OCI-LY7 (cell line): ENCODE data around the gene KIAA0930. TPM values are rescaled to one million over a fixed set of nuclear protein-coding genes. Genes with fewer than 3 reads are reported as not detected.

Source experiments
- BruUV-seq: library from RNA; stranded (reverse); fragments of 400-500 nt; replicated peaks from 2 replicates; lab custom pipeline; 2021; lab: Mats Ljungman, UMichigan
- CTCF ChIA-PET: fragments of 300-600 bp; sonication (Branson Sonifier 250); formaldehyde crosslinking; loops from one replicate; lab custom pipeline; 2022; ENCODE audit warnings: antibody characterized with exemption; ENCODE audit not compliant: unreplicated experiment; lab: Charles Lee
- POLR2A ChIA-PET: fragments of 300-600 bp; sonication (Branson Sonifier 250); formaldehyde crosslinking; loops from one replicate; lab custom pipeline; 2022; ENCODE audit warnings: antibody characterized with exemption; lab: Charles Lee
- DNase-seq: peaks from one replicate; pipeline ENCODE4 v3.0.0-alpha.2; 2015; ENCODE audit warnings: low spot score
- H2AFZ ChIP-seq: fragments of 200-600 bp; sonication (generic), shearing (Covaris generic); 2 replicates; pipeline ENCODE4 v1.6.1; 2014; ENCODE audit warnings: mild to moderate bottlenecking, antibody characterized with exemption, low read length, moderate library complexity
- H3K27ac ChIP-seq: fragments of 200-600 bp; sonication (generic); 2 replicates; pipeline ENCODE4 v1.5.1; 2014; ENCODE audit warnings: mixed run types, low read depth, mild to moderate bottlenecking, moderate library complexity, low read length, inconsistent platforms; ENCODE audit not compliant: poor library complexity, severe bottlenecking
- H3K36me3 ChIP-seq: fragments of 200-600 bp; sonication (generic); 2 replicates; pipeline ENCODE4 v1.6.1; 2014; ENCODE audit warnings: mild to moderate bottlenecking, antibody characterized with exemption, low read length, moderate library complexity, mixed read lengths; ENCODE audit not compliant: insufficient read depth
- H3K4me1 ChIP-seq: fragments of 200-600 bp; sonication (generic); 2 replicates; pipeline ENCODE4 v1.5.1; 2014; ENCODE audit warnings: mild to moderate bottlenecking, low read length; ENCODE audit not compliant: insufficient read depth, poor library complexity, severe bottlenecking
- H3K4me2 ChIP-seq: fragments of 200-600 bp; sonication (generic); 2 replicates; pipeline ENCODE4 v1.6.1; 2014; ENCODE audit warnings: mild to moderate bottlenecking, low read length
- H3K4me3 ChIP-seq: fragments of 200-600 bp; sonication (generic); 2 replicates; pipeline ENCODE4 v1.5.1; 2014; ENCODE audit warnings: mild to moderate bottlenecking, low read depth, low read length; ENCODE audit not compliant: poor library complexity, severe bottlenecking
- H3K79me2 ChIP-seq: fragments of 200-600 bp; sonication (generic); 2 replicates; pipeline ENCODE4 v1.6.1; 2016; ENCODE audit warnings: low read depth, mild to moderate bottlenecking, low read length, moderate library complexity, mixed read lengths; ENCODE audit not compliant: insufficient read depth
- H3K9me2 ChIP-seq: fragments of 200-600 bp; sonication (generic); 2 replicates; pipeline ENCODE4 v1.6.1; 2016; ENCODE audit warnings: mild to moderate bottlenecking, low read length, mixed read lengths; ENCODE audit not compliant: insufficient read depth
- H3K9me3 ChIP-seq: fragments of 200-600 bp; sonication (generic); 2 replicates; pipeline ENCODE4 v1.6.1; 2014; ENCODE audit warnings: mild to moderate bottlenecking, mixed run types, low read length, mixed read lengths
- H4K20me1 ChIP-seq: fragments of 200-600 bp; sonication (generic); 2 replicates; pipeline ENCODE4 v1.6.1; 2014; ENCODE audit warnings: mild to moderate bottlenecking, antibody characterized with exemption, low read length, moderate library complexity, mixed read lengths; ENCODE audit not compliant: insufficient read depth
- CTCF ChIP-seq: fragments of 200-600 bp; sonication (generic); conservative IDR thresholded peaks from 2 replicates; pipeline ENCODE4 v1.5.1; 2014; ENCODE audit warnings: mild to moderate bottlenecking, antibody characterized with exemption, low read length, moderate library complexity, mixed read lengths
- EZH2phosphoT487 ChIP-seq: fragments of 200-600 bp; sonication (generic); IDR thresholded peaks from 2 replicates; pipeline ENCODE4 v1.6.1; 2018; ENCODE audit warnings: low read depth, borderline replicate concordance, mild to moderate bottlenecking, mixed run types, antibody characterized with exemption, low read length, moderate library complexity, mixed read lengths
- intact Hi-C: fragments of 100-400 bp; cut with micrococcal nuclease; formaldehyde crosslinking; loops from one replicate; pipeline ENCODE4 v1.10.0; 2022; ENCODE audit not compliant: unreplicated experiment
- total RNA-seq, 2 experiments: library from RNA; depleted of rRNA in 1 of 2; stranded (reverse); fragments of >200 nt in 1 of 2; shearing (Covaris generic) in 1 of 2; gene quantifications; 2 replicates each; pipeline ENCODE4 v1.2.3, GENCODE V29; 2014 to 2022

Gene KIAA0930
- total RNA-seq, 2 experiments from 2014 or later: 80.7 to 93.9 TPM

DNA sequence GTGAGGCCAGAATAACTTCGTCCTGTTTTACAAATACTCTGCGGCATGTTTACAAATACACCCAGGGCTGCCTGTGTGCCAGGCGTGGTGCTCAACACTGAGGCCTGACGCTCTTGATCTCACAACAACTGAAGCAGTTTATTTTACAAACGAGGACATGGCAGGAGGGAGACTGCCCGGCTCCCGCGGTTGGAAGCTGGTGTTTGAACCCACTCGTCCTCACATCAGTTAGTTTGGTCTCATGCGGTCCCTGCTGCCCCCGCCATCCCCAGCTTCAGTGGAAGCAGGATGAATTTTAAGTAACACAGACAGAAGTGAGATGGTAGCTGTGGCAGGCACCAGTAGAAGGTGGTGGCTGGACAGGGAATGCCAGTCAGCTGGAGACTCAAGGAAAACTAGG lies 16.4 kb downstream of the KIAA0930 start:
- H3K4me1 ChIP-seq: peaks cover 40% of the 10 kb centered on the region

DNA sequence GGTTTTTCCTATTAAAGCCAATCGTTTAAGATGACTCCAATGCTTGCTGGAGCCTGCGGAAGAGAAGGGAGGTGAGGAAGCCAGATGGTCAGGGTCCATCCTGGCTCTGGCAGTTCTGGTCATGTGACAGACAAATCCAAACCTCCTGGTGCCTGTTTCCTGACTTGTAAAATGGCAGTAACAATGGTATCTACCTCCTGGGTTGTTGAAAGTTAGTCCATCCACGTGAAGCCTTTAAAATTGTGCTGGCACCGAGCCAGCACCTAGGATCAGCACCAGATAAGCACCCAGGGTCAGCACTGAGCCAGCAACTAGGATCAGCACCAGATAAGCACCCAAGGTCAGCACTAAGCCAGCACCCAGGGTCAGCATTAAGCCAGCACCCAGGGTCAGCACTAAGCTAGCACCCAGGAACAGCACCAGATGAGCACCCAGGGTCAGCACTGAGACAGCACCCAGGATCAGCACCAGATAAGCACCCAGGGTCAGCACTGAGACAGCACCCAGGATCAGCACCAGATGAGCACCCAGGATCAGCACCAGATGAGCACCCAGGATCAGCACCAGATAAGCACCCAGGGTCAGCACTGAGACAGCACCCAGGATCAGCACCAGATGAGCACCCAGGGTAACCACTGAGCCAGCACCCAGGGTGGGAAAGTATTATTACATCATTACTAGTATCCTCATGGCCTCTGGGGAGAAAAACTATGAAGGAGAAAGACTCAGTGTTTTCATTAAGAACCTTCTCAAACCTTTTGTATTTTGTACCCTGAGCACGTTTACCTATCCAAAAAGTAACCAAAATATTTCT lies 17.2 kb downstream of the KIAA0930 start:
- no peak for DNase-seq
- H3K27ac ChIP-seq: no peak overlapping the region
- ChIA-PET POLR2A (no interaction called here), CTCF (no interaction called here)
- no peak overlapping the region for H2AFZ ChIP-seq
- no peaks in the 10 kb centered on the region for H3K9me3 ChIP-seq
- intact Hi-C loops: no loop called here
- no peak for TF ChIP-seq CTCF
- no peak for TF ChIP-seq EZH2phosphoT487
- peak overlapping the region; percentile 16 for H3K4me2 ChIP-seq
- 0 out of 2 replicates have a peak, but pooled peaks cover 2% of the 10 kb centered on the region for H3K36me3 ChIP-seq
- no peaks in the 10 kb centered on the region for H4K20me1 ChIP-seq
- H3K9me2 ChIP-seq: no peaks in the 10 kb centered on the region
- peaks cover 57% of the 10 kb centered on the region for H3K79me2 ChIP-seq
- H3K4me3 ChIP-seq: no peak overlapping the region
- peaks cover 48% of the 10 kb centered on the region for H3K4me1 ChIP-seq
- no TSS peak for BruUV-seq

More for the DNA sequence above, 16.4 kb downstream of the KIAA0930 start:
- Histone ChIP-seq H3K36me3 (0 out of 2 replicates have a peak, but pooled peaks cover 2% of the 10 kb centered on the region), H4K20me1 (no peaks in the 10 kb centered on the region), H2AFZ (no peak overlapping the region), H3K27ac (no peak overlapping the region), H3K9me2 (no peaks in the 10 kb centered on the region), H3K79me2 (peaks cover 49% of the 10 kb centered on the region), H3K4me2 (no peak overlapping the region), H3K9me3 (no peaks in the 10 kb centered on the region), H3K4me3 (no peak overlapping the region)
- CTCF ChIA-PET: no interaction called here
- BruUV-seq: no TSS peak
- intact Hi-C loops: no loop called here
- POLR2A ChIA-PET: no interaction called here
- no peak for DNase-seq
- no peak for TF ChIP-seq CTCF
- no peak for TF ChIP-seq EZH2phosphoT487

DNA sequence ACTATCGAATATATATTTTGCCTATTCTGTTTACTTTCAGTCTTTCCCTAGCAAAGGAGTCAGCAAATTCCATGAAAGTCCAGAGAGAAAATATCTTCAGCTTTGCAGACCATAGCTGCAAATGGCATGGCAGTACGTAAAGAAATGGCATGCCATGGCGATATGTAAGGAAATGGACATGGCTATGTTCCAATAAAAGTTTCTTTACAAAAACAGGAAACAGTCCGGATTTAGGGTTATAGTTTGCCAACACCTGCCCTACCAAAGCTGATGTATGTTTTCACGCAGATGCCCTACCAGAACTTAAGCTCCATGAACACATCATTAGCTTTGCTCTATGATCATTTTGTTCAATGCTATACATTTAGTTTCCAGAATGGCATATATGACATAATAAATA lies 19.5 kb downstream of the KIAA0930 start:
- POLR2A ChIA-PET: interaction anchor here (0.8 kb wide), 1 partner anchor 9 kb away, joined by 3 read pairs; no protein-coding TSS in a partner anchor
- H3K9me3 ChIP-seq: no peaks in the 10 kb centered on the region
- no peak overlapping the region for H3K4me3 ChIP-seq
- peaks cover 75% of the 10 kb centered on the region for H3K79me2 ChIP-seq
- no TSS peak for BruUV-seq
- no peaks in the 10 kb centered on the region for H3K9me2 ChIP-seq
- TF ChIP-seq CTCF (no peak), EZH2phosphoT487 (no peak)
- peak overlapping the region; percentile 12 for H3K27ac ChIP-seq
- no peak for DNase-seq
- H3K4me1 ChIP-seq: peaks cover 50% of the 10 kb centered on the region
- H4K20me1 ChIP-seq: no peaks in the 10 kb centered on the region
- no peak overlapping the region for H2AFZ ChIP-seq
- CTCF ChIA-PET: interaction anchor here (0.6 kb wide), 1 partner anchor 13 kb away, joined by 3 read pairs; no protein-coding TSS in a partner anchor
- H3K4me2 ChIP-seq: peak overlapping the region; percentile 44
- no peaks in the 10 kb centered on the region for H3K36me3 ChIP-seq
- intact Hi-C loops: no loop called here
